Measurements from ENCODE around the gene ILF2.
"Not testable (repeated sequence)": the region's sequence is repeated elsewhere in the genome, so short reads cannot be mapped to it uniquely, and the experiment has no call there.

ILF2 gene

GRCh38 chr1:153642161-153642560, 28.6 kb downstream of the ILF2 start (continued):
- TF ChIP-seq ZNF571 (tag by site-specific recombination; IDR thresholded peaks at IDR 0.05): no peak
- no peak for TF ChIP-seq ZNF354C (tag by site-specific recombination; IDR thresholded peaks at IDR 0.05; ENCODE audit: borderline replicate concordance, low read depth)
- no peak for TF ChIP-seq ZNF157 (tag by site-specific recombination; IDR thresholded peaks at IDR 0.05)
- TF ChIP-seq KLF9 (tag by site-specific recombination; IDR thresholded peaks at IDR 0.05; ENCODE audit: low read depth): no peak

GRCh38 chr1:153640861-153641260, 29.9 kb downstream of the ILF2 start:
- Histone ChIP-seq H3K4me3 (ENCODE audit: low read depth, low read length) (no peak overlapping the region), H3K27ac (ENCODE audit: extremely low read depth, low read depth, low read length) (no peak overlapping the region), H3K36me3 (ENCODE audit: control insufficient read depth in 2 of 2, insufficient read depth in 1 of 2, low read length in 2 of 2) (peaks cover 78 to 100% of the 10 kb centered on the region in 2 experiments), H3K9me3 (ENCODE audit: control insufficient read depth, insufficient read depth, low read depth, low read length) (no peaks in the 10 kb centered on the region), H3K4me1 (ENCODE audit: control insufficient read depth, insufficient read depth, low read length) (no peaks in the 10 kb centered on the region)
- ChIA-PET POLR2A (interaction anchor here (0.7 to 2.2 kb wide), 2 partner anchors 13 to 48 kb away, joined by 3 to 6 read pairs; partner anchors contain the start of genes S100A1 and S100A13), CTCF (interaction anchor here (0.7 to 2.7 kb wide), 3 partner anchors 14 to 287 kb away, joined by 3 to 11 read pairs (median 3); partner anchors contain the start of gene S100A13)
- TF ChIP-seq ZNF670 (tag by site-specific recombination; IDR thresholded peaks at IDR 0.05; ENCODE audit: low read depth): no peak
- TF ChIP-seq ZNF623 (tag by site-specific recombination; IDR thresholded peaks at IDR 0.05): no peak
- TF ChIP-seq KLF10 (tag by site-specific recombination; IDR thresholded peaks at IDR 0.05): no peak
- no peak for TF ChIP-seq ZNF223 (tag by site-specific recombination; IDR thresholded peaks at IDR 0.05)
- TF ChIP-seq KLF8 (tag by site-specific recombination; IDR thresholded peaks at IDR 0.05): no peak
- no peak for TF ChIP-seq ZNF354C (tag by site-specific recombination; IDR thresholded peaks at IDR 0.05; ENCODE audit: borderline replicate concordance, low read depth)
- TF ChIP-seq TCF7L2 (IDR thresholded peaks at IDR 0.05; ENCODE audit: borderline replicate concordance, low read depth, low read length): no peak
- no peak for TF ChIP-seq ZSCAN18 (tag by site-specific recombination; IDR thresholded peaks at IDR 0.05)
- TF ChIP-seq SALL2 (tag by site-specific recombination; IDR thresholded peaks at IDR 0.05; ENCODE audit: borderline replicate concordance): no peak
- TF ChIP-seq ZNF280D (tag by site-specific recombination; IDR thresholded peaks at IDR 0.05): no peak
- no peak for TF ChIP-seq MZF1 (tag by site-specific recombination; IDR thresholded peaks at IDR 0.05; ENCODE audit: borderline replicate concordance)

- POLR2A ChIA-PET: interaction anchor here (0.7 to 2.2 kb wide), 4 partner anchors 8 to 47 kb away, joined by 3 to 6 read pairs (median 4); partner anchors contain the start of genes S100A1 and S100A13
Observed at GRCh38 chr1:153640213-153640612, 30.6 kb downstream of the ILF2 start.

GRCh38 chr1:153639280-153639679, 31.5 kb downstream of the ILF2 start:
- ChIA-PET CTCF (interaction anchor here (0.7 to 2.7 kb wide), 3 partner anchors 12 to 144 kb away, joined by 3 to 11 read pairs (median 3); partner anchors contain the start of gene S100A13), POLR2A (interaction anchor here (0.7 to 2.2 kb wide), 3 partner anchors 9 to 104 kb away, joined by 3 to 6 read pairs (median 5); partner anchors contain the start of genes S100A1 and S100A13)
- no peaks in the 10 kb centered on the region for H3K4me1 ChIP-seq (ENCODE audit: control insufficient read depth, insufficient read depth, low read length)
- H3K36me3 ChIP-seq (ENCODE audit: control insufficient read depth in 2 of 2, insufficient read depth in 1 of 2, low read length in 2 of 2): peaks cover 70 to 89% of the 10 kb centered on the region in 2 experiments
- TF ChIP-seq ZNF658 (tag by site-specific recombination; IDR thresholded peaks at IDR 0.05) (no peak), ZNF274 (IDR thresholded peaks at IDR 0.05; ENCODE audit: low read length) (no peak), ZNF274 (tag by site-specific recombination; IDR thresholded peaks at IDR 0.05; ENCODE audit: borderline replicate concordance) (no peak), KLF16 (tag by site-specific recombination; IDR thresholded peaks at IDR 0.05) (no peak), ZNF626 (tag by site-specific recombination; IDR thresholded peaks at IDR 0.05) (no peak), MYNN (tag by site-specific recombination; IDR thresholded peaks at IDR 0.05; ENCODE audit: borderline replicate concordance) (no peak), ZNF362 (tag by site-specific recombination; IDR thresholded peaks at IDR 0.05) (no peak), ZBTB21 (tag by site-specific recombination; IDR thresholded peaks at IDR 0.05) (no peak)
- H3K4me3 ChIP-seq (ENCODE audit: low read depth, low read length): no peak overlapping the region
- H3K27ac ChIP-seq (ENCODE audit: extremely low read depth, low read depth, low read length): no peak overlapping the region
- no peaks in the 10 kb centered on the region for H3K9me3 ChIP-seq (ENCODE audit: control insufficient read depth, insufficient read depth, low read depth, low read length)

More at GRCh38 chr1:153640213-153640612, 30.6 kb downstream of the ILF2 start:
- H3K4me3 ChIP-seq (ENCODE audit: low read depth, low read length); H3K4me1 ChIP-seq (ENCODE audit: control insufficient read depth, insufficient read depth, low read length); H3K9me3 ChIP-seq (ENCODE audit: control insufficient read depth, insufficient read depth, low read depth, low read length); H3K27ac ChIP-seq (ENCODE audit: extremely low read depth, low read depth, low read length): not testable (repeated sequence)
- CTCF ChIA-PET: interaction anchor here (0.6 to 2.7 kb wide), 4 partner anchors 13 to 286 kb away, joined by 3 to 11 read pairs (median 3); partner anchors contain the start of gene S100A13
- peaks cover 80 to 99% of the 10 kb centered on the region in 2 experiments for H3K36me3 ChIP-seq (ENCODE audit: control insufficient read depth in 2 of 2, insufficient read depth in 1 of 2, low read length in 2 of 2)
